Vagina (tissue), 2 donors: ENCODE results near the gene SRSF10.

Experiments
- CTCF ChIP-seq, 3 experiments: fragments of 450-650 bp in 2 of 3; fragments of 200-600 bp in 1 of 3; sonication (generic) in 1 of 3; IDR thresholded peaks; one replicate each; pipeline ENCODE4 v1.5.1; 2017 to 2019; ENCODE audit warnings: antibody characterized with exemption in 3 of 3, mild to moderate bottlenecking in 2 of 3, moderate library complexity in 2 of 3
- POLR2A ChIP-seq, 2 donors: fragments of 450-650 bp; IDR thresholded peaks; one replicate each; pipeline ENCODE4 v1.6.1; 2017; ENCODE audit warnings: antibody characterized with exemption in 2 of 2, mild to moderate bottlenecking in 2 of 2, moderate library complexity in 2 of 2

- TF ChIP-seq CTCF (IDR thresholded peaks at IDR 0.05) (no peak), POLR2A (IDR thresholded peaks at IDR 0.05) (no peak)
Observed at GRCh38 chr1:24022581-24023361, 42.6 kb upstream of the SRSF10 start.
